Chondrocyte (in vitro differentiated cells): ENCODE data around the gene PGD. TPM values are rescaled to one million over a fixed set of nuclear protein-coding genes. Genes with fewer than 3 reads are reported as not detected.
A peak's percentile ranks its signal among the peaks of the same experiment; 100 is the strongest.
"Not testable (repeated sequence)": the region's sequence is repeated elsewhere in the genome, so short reads cannot be mapped to it uniquely, and the experiment has no call there.

Experiments
- DNase-seq: peaks from one replicate; pipeline ENCODE4 v3.0.0; 2021; ENCODE audit warnings: mixed read lengths, low spot score
- H3K27ac Mint-ChIP-seq: one replicate; pipeline ENCODE4 v1.8.0; 2021; ENCODE audit warnings: mild to moderate bottlenecking, moderate library complexity, mixed read lengths; ENCODE audit not compliant: unreplicated experiment
- H3K27me3 Mint-ChIP-seq: 2 replicates; pipeline ENCODE4 v1.8.0; 2021; ENCODE audit warnings: low read depth, mixed read lengths
- H3K36me3 Mint-ChIP-seq: 2 replicates; pipeline ENCODE4 v1.8.0; 2021; ENCODE audit warnings: low read depth, mixed read lengths
- H3K4me1 Mint-ChIP-seq: 2 replicates; pipeline ENCODE4 v1.8.0; 2021; ENCODE audit warnings: low read depth, mild to moderate bottlenecking, mixed read lengths
- H3K4me3 Mint-ChIP-seq: one replicate; pipeline ENCODE4 v1.8.0; 2021; ENCODE audit warnings: mild to moderate bottlenecking, moderate library complexity, mixed read lengths; ENCODE audit not compliant: unreplicated experiment
- H3K9me3 Mint-ChIP-seq: 2 replicates; pipeline ENCODE4 v1.8.0; 2021; ENCODE audit warnings: low read depth, mixed read lengths
- total RNA-seq: library from RNA; stranded (reverse); gene quantifications from 3 replicates; pipeline ENCODE4 v1.2.1, GENCODE V29; 2021
- TF ChIP-seq, protein P1 (sequence below): fragments of 200-600 bp; sonication (generic); IDR thresholded peaks from 2 replicates; pipeline ENCODE4 v1.5.0; 2021; ENCODE audit warnings: antibody characterized with exemption, mild to moderate bottlenecking, moderate library complexity

PGD gene
- total RNA-seq, 1 donor from 2014 or later: 114 TPM

DNA sequence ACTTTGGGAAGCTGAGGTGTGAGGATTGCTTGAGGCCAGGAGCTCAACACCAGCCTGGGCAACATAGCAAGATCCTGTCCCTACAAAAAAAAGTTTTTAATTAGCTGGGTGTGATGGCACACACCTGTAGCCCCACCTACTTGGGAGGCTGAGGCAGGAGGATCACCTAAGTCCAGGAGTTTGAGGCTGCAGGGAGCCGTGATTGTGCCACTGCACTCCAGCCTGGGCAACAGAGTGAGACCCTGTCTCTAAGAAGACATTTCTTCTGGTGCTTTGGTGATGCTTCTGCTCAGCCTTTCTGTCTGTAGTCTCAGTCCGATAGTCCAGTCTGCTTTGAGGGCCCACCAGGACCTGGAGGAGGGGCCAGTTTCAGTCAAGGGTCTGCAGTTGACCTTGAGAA, 8.3 kb downstream of the PGD start:
- Mint-ChIP-seq H3K4me3 (no peak overlapping the region), H3K27me3 (no peaks in the 10 kb centered on the region), H3K36me3 (peaks cover 46% of the 10 kb centered on the region), H3K9me3 (no peaks in the 10 kb centered on the region), H3K27ac (no peak overlapping the region), H3K4me1 (peaks cover 16% of the 10 kb centered on the region)
- TF ChIP-seq, protein P1, sequence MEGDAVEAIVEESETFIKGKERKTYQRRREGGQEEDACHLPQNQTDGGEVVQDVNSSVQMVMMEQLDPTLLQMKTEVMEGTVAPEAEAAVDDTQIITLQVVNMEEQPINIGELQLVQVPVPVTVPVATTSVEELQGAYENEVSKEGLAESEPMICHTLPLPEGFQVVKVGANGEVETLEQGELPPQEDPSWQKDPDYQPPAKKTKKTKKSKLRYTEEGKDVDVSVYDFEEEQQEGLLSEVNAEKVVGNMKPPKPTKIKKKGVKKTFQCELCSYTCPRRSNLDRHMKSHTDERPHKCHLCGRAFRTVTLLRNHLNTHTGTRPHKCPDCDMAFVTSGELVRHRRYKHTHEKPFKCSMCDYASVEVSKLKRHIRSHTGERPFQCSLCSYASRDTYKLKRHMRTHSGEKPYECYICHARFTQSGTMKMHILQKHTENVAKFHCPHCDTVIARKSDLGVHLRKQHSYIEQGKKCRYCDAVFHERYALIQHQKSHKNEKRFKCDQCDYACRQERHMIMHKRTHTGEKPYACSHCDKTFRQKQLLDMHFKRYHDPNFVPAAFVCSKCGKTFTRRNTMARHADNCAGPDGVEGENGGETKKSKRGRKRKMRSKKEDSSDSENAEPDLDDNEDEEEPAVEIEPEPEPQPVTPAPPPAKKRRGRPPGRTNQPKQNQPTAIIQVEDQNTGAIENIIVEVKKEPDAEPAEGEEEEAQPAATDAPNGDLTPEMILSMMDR: no peak
- DNase-seq: no peak

- TF ChIP-seq, protein P1: no peak
- Mint-ChIP-seq H3K4me1 (peaks cover 7% of the 10 kb centered on the region), H3K9me3 (no peaks in the 10 kb centered on the region), H3K27ac (peak overlapping the region; percentile 65), H3K4me3 (no peak overlapping the region), H3K36me3 (peaks cover 69% of the 10 kb centered on the region), H3K27me3 (no peaks in the 10 kb centered on the region)
- DNase-seq: no peak
Measured at GRCh38 chr1:10415211-10415930, 16.5 kb downstream of the PGD start.

GRCh38 chr1:10415967-10416366, 17.1 kb downstream of the PGD start:
- H3K9me3 Mint-ChIP-seq, H3K27me3 Mint-ChIP-seq, H3K4me1 Mint-ChIP-seq, DNase-seq, H3K4me3 Mint-ChIP-seq, H3K27ac Mint-ChIP-seq: not testable (repeated sequence)
- peaks cover 68% of the 10 kb centered on the region for H3K36me3 Mint-ChIP-seq

- H3K9me3 Mint-ChIP-seq, H3K27me3 Mint-ChIP-seq, H3K4me1 Mint-ChIP-seq, DNase-seq, H3K27ac Mint-ChIP-seq, H3K4me3 Mint-ChIP-seq: not testable (repeated sequence)
- peaks cover 49% of the 10 kb centered on the region for H3K36me3 Mint-ChIP-seq
Measured at GRCh38 chr1:10418741-10419140, 19.9 kb downstream of the PGD start.

GRCh38 chr1:10419351-10419750, 20.5 kb downstream of the PGD start:
- DNase-seq: no peak
- peak overlapping the region; percentile 22 for H3K27ac Mint-ChIP-seq
- H3K4me1 Mint-ChIP-seq: peaks cover 11% of the 10 kb centered on the region
- H3K9me3 Mint-ChIP-seq: no peaks in the 10 kb centered on the region
- TF ChIP-seq, protein P1: no peak
- no peaks in the 10 kb centered on the region for H3K27me3 Mint-ChIP-seq
- no peak overlapping the region for H3K4me3 Mint-ChIP-seq
- H3K36me3 Mint-ChIP-seq: peaks cover 45% of the 10 kb centered on the region

DNA sequence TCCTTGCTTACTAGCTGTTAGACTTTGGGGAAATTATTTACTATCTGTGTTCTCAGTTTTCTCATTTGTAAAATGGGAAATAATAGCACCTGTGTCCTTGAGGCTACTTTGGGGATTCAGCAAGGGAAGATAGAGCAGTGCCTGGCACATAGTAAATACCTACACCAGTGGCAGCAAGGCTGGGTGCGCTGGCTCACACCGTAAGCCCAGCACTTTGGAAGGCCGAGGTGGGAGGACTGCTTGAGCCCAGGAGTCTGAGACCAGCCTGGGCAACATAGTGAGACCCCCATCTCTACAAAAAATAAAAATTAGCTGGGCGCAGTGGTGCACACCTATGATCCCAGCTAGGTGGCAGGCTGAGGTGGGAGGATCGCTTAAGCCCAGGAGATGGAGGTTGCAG, 22.8 kb downstream of the PGD start:
- Mint-ChIP-seq H3K4me3 (no peak overlapping the region), H3K27me3 (no peaks in the 10 kb centered on the region), H3K4me1 (peaks cover 4% of the 10 kb centered on the region), H3K9me3 (no peaks in the 10 kb centered on the region), H3K27ac (no peak overlapping the region), H3K36me3 (peaks cover 30% of the 10 kb centered on the region)
- DNase-seq: no peak
- TF ChIP-seq, protein P1: no peak
